Astrocyte (in vitro differentiated cells and primary cell): Measurements from ENCODE around the gene BABAM1. TPM values are rescaled to one million over a fixed set of nuclear protein-coding genes. Genes with fewer than 3 reads are reported as not detected.

Source experiments
- DNase-seq: peaks from one replicate; pipeline ENCODE4 v3.0.0-alpha.2; 2010; ENCODE audit warnings: low read depth
- FAIRE-seq: peaks from 2 replicates; lab custom pipeline; 2011; peaks lifted over from hg19 to GRCh38; lab: Jason Lieb, UNC
- H2AFZ ChIP-seq: 2 replicates; pipeline ENCODE4 v1.6.0; 2012; ENCODE audit warnings: low read depth, low read length, inconsistent platforms
- H3K27ac ChIP-seq: 2 replicates; pipeline ENCODE4 v1.5.1; 2011; ENCODE audit warnings: low read depth, low read length, inconsistent platforms
- H3K27me3 ChIP-seq: 2 replicates; pipeline ENCODE4 v1.6.0; 2011; ENCODE audit warnings: low read length, inconsistent platforms; ENCODE audit not compliant: insufficient read depth
- H3K36me3 ChIP-seq: 2 replicates; pipeline ENCODE4 v1.5.1; 2011; ENCODE audit warnings: low read length, inconsistent platforms; ENCODE audit not compliant: insufficient read depth
- H3K4me1 ChIP-seq: 2 replicates; pipeline ENCODE4 v1.5.1; 2011; ENCODE audit warnings: low read length, inconsistent platforms; ENCODE audit not compliant: insufficient read depth
- H3K4me2 ChIP-seq: 2 replicates; pipeline ENCODE4 v1.6.0; 2012; ENCODE audit warnings: low read length, inconsistent platforms
- H3K4me3 ChIP-seq: 2 replicates; pipeline ENCODE4 v1.5.1; 2011; ENCODE audit warnings: low read depth, mild to moderate bottlenecking, low read length, inconsistent platforms; ENCODE audit not compliant: insufficient read depth
- H3K79me2 ChIP-seq: 2 replicates; pipeline ENCODE4 v1.6.0; 2012; ENCODE audit warnings: mild to moderate bottlenecking, low read length, inconsistent platforms; ENCODE audit not compliant: insufficient read depth
- H3K9ac ChIP-seq: 2 replicates; pipeline ENCODE4 v1.6.0; 2012; ENCODE audit warnings: mild to moderate bottlenecking, low read length, inconsistent platforms
- H3K9me3 ChIP-seq: 2 replicates; pipeline ENCODE4 v1.5.1; 2012; ENCODE audit warnings: low read depth, mild to moderate bottlenecking, low read length, inconsistent platforms; ENCODE audit not compliant: insufficient read depth
- H4K20me1 ChIP-seq: 2 replicates; pipeline ENCODE4 v1.6.0; 2012; ENCODE audit warnings: low read length, inconsistent platforms; ENCODE audit not compliant: insufficient read depth
- H3K27ac Mint-ChIP-seq: one replicate; pipeline ENCODE4 v1.8.0; 2021; ENCODE audit warnings: mild to moderate bottlenecking, mixed read lengths; ENCODE audit not compliant: unreplicated experiment
- H3K27me3 Mint-ChIP-seq: one replicate; pipeline ENCODE4 v1.8.0; 2021; ENCODE audit warnings: low read depth, mixed read lengths; ENCODE audit not compliant: unreplicated experiment
- H3K36me3 Mint-ChIP-seq: one replicate; pipeline ENCODE4 v1.8.0; 2021; ENCODE audit warnings: low read depth, mixed read lengths; ENCODE audit not compliant: unreplicated experiment
- H3K4me1 Mint-ChIP-seq: one replicate; pipeline ENCODE4 v1.8.0; 2021; ENCODE audit warnings: low read depth, mixed read lengths; ENCODE audit not compliant: unreplicated experiment
- H3K4me3 Mint-ChIP-seq: one replicate; pipeline ENCODE4 v1.8.0; 2021; ENCODE audit warnings: mild to moderate bottlenecking, moderate library complexity, mixed read lengths; ENCODE audit not compliant: unreplicated experiment
- H3K9me3 Mint-ChIP-seq: one replicate; pipeline ENCODE4 v1.8.0; 2021; ENCODE audit warnings: mild to moderate bottlenecking, mixed read lengths; ENCODE audit not compliant: unreplicated experiment
- CTCF ChIP-seq: IDR thresholded peaks from 2 replicates; pipeline ENCODE4 v1.5.1; 2011; ENCODE audit warnings: low read depth, mild to moderate bottlenecking, inconsistent platforms, low read length, moderate library complexity; ENCODE audit not compliant: insufficient read depth
- EZH2 ChIP-seq: IDR thresholded peaks from 2 replicates; pipeline ENCODE4 v1.6.1; 2012; ENCODE audit warnings: mild to moderate bottlenecking, low read length, inconsistent platforms; ENCODE audit not compliant: insufficient read depth
- total RNA-seq: library from RNA; stranded (reverse); gene quantifications from 2 replicates; pipeline ENCODE4 v1.2.1, GENCODE V29; 2021

The BABAM1 gene
- total RNA-seq, 1 donor from 2014 or later: 112 TPM

GRCh38 chr19:17259934-17260333, 7.3 kb upstream of the BABAM1 start:
- H3K27ac ChIP-seq: no peak overlapping the region
- no peak overlapping the region for H3K27ac Mint-ChIP-seq
- no peaks in the 10 kb centered on the region for H3K79me2 ChIP-seq
- H4K20me1 ChIP-seq: no peaks in the 10 kb centered on the region
- H3K27me3 Mint-ChIP-seq: peaks cover 13% of the 10 kb centered on the region
- no peak for DNase-seq
- no peaks in the 10 kb centered on the region for H3K36me3 Mint-ChIP-seq
- FAIRE-seq: no peak
- no peaks in the 10 kb centered on the region for H3K4me1 ChIP-seq
- peaks cover 10% of the 10 kb centered on the region for H3K9me3 ChIP-seq
- no peaks in the 10 kb centered on the region for H3K36me3 ChIP-seq
- no peaks in the 10 kb centered on the region for H3K9me3 Mint-ChIP-seq
- H3K4me1 Mint-ChIP-seq: no peaks in the 10 kb centered on the region
- no peak overlapping the region for H3K4me2 ChIP-seq
- H2AFZ ChIP-seq: no peak overlapping the region
- H3K27me3 ChIP-seq: no peaks in the 10 kb centered on the region
- H3K9ac ChIP-seq: no peak overlapping the region
- no peak overlapping the region for H3K4me3 Mint-ChIP-seq
- no peak for TF ChIP-seq CTCF
- no peak for TF ChIP-seq EZH2
- no peak overlapping the region for H3K4me3 ChIP-seq

DNA sequence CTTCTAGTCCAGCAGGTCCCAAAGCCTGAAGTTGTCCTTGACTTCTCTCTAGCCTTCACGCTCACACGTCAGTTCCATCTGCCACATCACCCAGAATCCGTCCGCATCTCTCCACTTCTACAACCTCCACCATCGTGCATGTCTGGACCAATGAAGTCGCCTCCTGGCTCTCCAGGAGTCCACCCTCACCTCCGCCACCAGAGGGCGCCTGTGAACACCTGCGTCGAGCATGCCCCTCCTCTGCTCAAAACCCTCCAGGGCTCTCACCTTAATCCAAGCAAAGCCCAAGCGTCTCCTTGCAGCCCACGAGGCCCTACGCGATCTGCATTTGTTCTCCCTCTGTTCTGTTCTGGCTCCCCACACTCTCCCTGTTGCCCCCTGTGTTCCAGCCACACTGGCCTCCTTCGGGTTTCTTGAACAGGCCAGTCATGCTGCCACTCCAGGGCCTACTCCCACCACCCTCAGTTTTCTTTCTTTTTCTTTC, 6.4 kb upstream of the BABAM1 start:
- no peak overlapping the region for H2AFZ ChIP-seq
- no peaks in the 10 kb centered on the region for H4K20me1 ChIP-seq
- H3K27me3 ChIP-seq: no peaks in the 10 kb centered on the region
- H3K79me2 ChIP-seq: no peaks in the 10 kb centered on the region
- H3K27ac ChIP-seq: no peak overlapping the region
- Mint-ChIP-seq H3K36me3 (no peaks in the 10 kb centered on the region), H3K9me3 (no peaks in the 10 kb centered on the region), H3K27me3 (peaks cover 13% of the 10 kb centered on the region), H3K4me3 (no peak overlapping the region), H3K27ac (no peak overlapping the region), H3K4me1 (no peaks in the 10 kb centered on the region)
- DNase-seq (peak; percentile 27), FAIRE-seq (no peak)
- no peak overlapping the region for H3K4me2 ChIP-seq
- H3K4me3 ChIP-seq: no peak overlapping the region
- TF ChIP-seq CTCF (peak; percentile 73), EZH2 (no peak)
- no peak overlapping the region for H3K9ac ChIP-seq
- peaks cover 10% of the 10 kb centered on the region for H3K9me3 ChIP-seq
- no peaks in the 10 kb centered on the region for H3K36me3 ChIP-seq
- no peaks in the 10 kb centered on the region for H3K4me1 ChIP-seq

DNA sequence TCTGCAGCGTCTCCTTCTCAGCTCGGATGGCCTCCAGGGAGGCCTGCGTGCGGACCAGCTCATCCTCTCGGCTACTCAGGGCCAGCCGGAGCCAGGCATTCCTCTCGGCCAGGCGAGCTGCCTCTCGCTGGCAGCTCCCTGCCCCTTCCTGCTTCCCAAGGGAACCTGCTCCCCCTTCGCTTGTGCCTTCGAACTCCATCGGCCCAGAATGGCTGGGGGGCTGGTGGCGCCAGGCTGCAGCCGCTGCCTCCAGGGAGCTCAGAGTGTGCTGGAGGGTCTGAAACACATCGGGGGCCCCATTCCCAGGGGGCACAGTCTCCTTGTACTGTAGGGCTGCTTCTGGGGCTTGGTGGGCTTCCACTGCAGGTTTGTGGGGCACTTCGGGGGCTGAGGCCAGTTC, 4.7 kb upstream of the BABAM1 start:
- peaks cover 10% of the 10 kb centered on the region for H3K27me3 Mint-ChIP-seq
- H3K36me3 ChIP-seq: no peaks in the 10 kb centered on the region
- H3K9me3 ChIP-seq: peaks cover 10% of the 10 kb centered on the region
- H3K27me3 ChIP-seq: no peaks in the 10 kb centered on the region
- H3K4me3 Mint-ChIP-seq: no peak overlapping the region
- H3K36me3 Mint-ChIP-seq: no peaks in the 10 kb centered on the region
- TF ChIP-seq EZH2 (no peak), CTCF (no peak)
- no peak overlapping the region for H3K4me2 ChIP-seq
- H4K20me1 ChIP-seq: no peaks in the 10 kb centered on the region
- FAIRE-seq (no peak), DNase-seq (no peak)
- H3K9me3 Mint-ChIP-seq: no peaks in the 10 kb centered on the region
- H3K4me1 Mint-ChIP-seq: no peaks in the 10 kb centered on the region
- H3K79me2 ChIP-seq: no peaks in the 10 kb centered on the region
- no peak overlapping the region for H2AFZ ChIP-seq
- no peak overlapping the region for H3K27ac ChIP-seq
- H3K27ac Mint-ChIP-seq: no peak overlapping the region
- H3K4me3 ChIP-seq: no peak overlapping the region
- no peak overlapping the region for H3K9ac ChIP-seq
- no peaks in the 10 kb centered on the region for H3K4me1 ChIP-seq
